Endothelial cell of umbilical vein (primary cell): ENCODE data around the gene SLC39A3. TPM values are rescaled to one million over a fixed set of nuclear protein-coding genes. Genes with fewer than 3 reads are reported as not detected.

ENCODE experiments used
- BruUV-seq: library from RNA; stranded (reverse); fragments of 400-500 nt; replicated peaks from 2 replicates; lab custom pipeline; 2021; lab: Mats Ljungman, UMichigan
- CTCF ChIA-PET: fragments of 300-600, 350-600 bp; sonication (Branson Sonifier 250); formaldehyde crosslinking; loops from one replicate; lab custom pipeline; 2021; ENCODE audit warnings: antibody characterized with exemption, inconsistent platforms; lab: Charles Lee
- POLR2A ChIA-PET: fragments of 300-600, 350-600 bp; sonication (Branson Sonifier 250); formaldehyde crosslinking; loops from one replicate; lab custom pipeline; 2021; ENCODE audit warnings: antibody characterized with exemption, inconsistent platforms; lab: Charles Lee
- DNase-seq: peaks from one replicate; pipeline ENCODE4 v3.0.0-alpha.2; 2011; ENCODE audit warnings: low read depth, low spot score
- FAIRE-seq: peaks from 2 replicates; lab custom pipeline; 2011; peaks lifted over from hg19 to GRCh38; lab: Jason Lieb, UNC
- H2AFZ ChIP-seq: 2 replicates; pipeline ENCODE4 v1.6.0; 2012; ENCODE audit warnings: low read depth, low read length, control low read depth, inconsistent platforms
- H3K27ac ChIP-seq: 2 replicates; pipeline ENCODE4 v1.5.1; 2011; ENCODE audit warnings: low read depth, mild to moderate bottlenecking, control low read depth, low read length, moderate library complexity; ENCODE audit not compliant: insufficient read depth
- H3K27me3 ChIP-seq, 2 experiments: 2 replicates each; pipeline versions ENCODE4 v1.6.0 to v1.6.1; 2011; ENCODE audit warnings: low read length in 2 of 2, mixed read lengths in 1 of 2; ENCODE audit not compliant: control insufficient read depth in 2 of 2, insufficient read depth in 2 of 2
- H3K36me3 ChIP-seq, 2 experiments: 2 replicates in 1 of 2; 3 replicates in 1 of 2; pipeline ENCODE4 v1.5.1; 2011; ENCODE audit warnings: low read length in 2 of 2, mild to moderate bottlenecking in 1 of 2, moderate library complexity in 1 of 2; ENCODE audit not compliant: control insufficient read depth in 2 of 2, insufficient read depth in 2 of 2; ENCODE audit errors: extremely low read depth in 1 of 2
- H3K4me1 ChIP-seq: 3 replicates; pipeline ENCODE4 v1.5.1; 2011; ENCODE audit warnings: mild to moderate bottlenecking, low read length; ENCODE audit not compliant: control insufficient read depth, insufficient read depth; ENCODE audit errors: extremely low read depth
- H3K4me2 ChIP-seq: 2 replicates; pipeline ENCODE4 v1.6.1; 2011; ENCODE audit warnings: low read length, control low read depth, mixed read lengths; ENCODE audit not compliant: insufficient read depth
- H3K4me3 ChIP-seq, 3 experiments: fragments of 200-600 bp in 1 of 3; sonication (generic), shearing (Covaris generic) in 1 of 3; replicated peaks in 1 of 3; 2 replicates each; pipeline ENCODE4 v1.5.1; 2011 to 2016; ENCODE audit warnings: control low read depth in 3 of 3, low read length in 3 of 3, mild to moderate bottlenecking in 2 of 3, inconsistent platforms in 1 of 3, low read depth in 1 of 3, moderate library complexity in 1 of 3; ENCODE audit not compliant: insufficient read depth in 1 of 3
- H3K79me2 ChIP-seq: 2 replicates; pipeline ENCODE4 v1.6.0; 2012; ENCODE audit warnings: low read length, inconsistent platforms; ENCODE audit not compliant: control insufficient read depth, insufficient read depth
- H3K9ac ChIP-seq: replicated peaks from 2 replicates; pipeline ENCODE3; 2011; ENCODE audit warnings: low read length, control low read depth; ENCODE audit not compliant: insufficient read depth; ENCODE audit errors: extremely low read depth
- H3K9me1 ChIP-seq: replicated peaks from 3 replicates; pipeline ENCODE4 v1.6.0; 2011; ENCODE audit warnings: mild to moderate bottlenecking, low read length; ENCODE audit not compliant: control insufficient read depth, insufficient read depth; ENCODE audit errors: extremely low read depth
- H3K9me3 ChIP-seq: replicated peaks from 2 replicates; pipeline ENCODE4 v1.5.1; 2012; ENCODE audit warnings: low read length, inconsistent platforms; ENCODE audit not compliant: control insufficient read depth, insufficient read depth
- H4K20me1 ChIP-seq: replicated peaks from 2 replicates; pipeline ENCODE3; 2011; ENCODE audit warnings: mild to moderate bottlenecking, low read length; ENCODE audit not compliant: control insufficient read depth, insufficient read depth; ENCODE audit errors: extremely low read depth
- EZH2 ChIP-seq: IDR thresholded peaks from 2 replicates; pipeline ENCODE4 v1.6.1; 2012; ENCODE audit warnings: borderline replicate concordance, low read depth, mild to moderate bottlenecking, moderate library complexity, low read length, inconsistent platforms; ENCODE audit not compliant: severe bottlenecking
- GATA2 ChIP-seq: IDR thresholded peaks from 2 replicates; pipeline ENCODE4 v1.7.0; 2011; ENCODE audit warnings: low read depth, mild to moderate bottlenecking, moderate library complexity, mixed read lengths, low read length; ENCODE audit not compliant: insufficient read length, insufficient read depth
- JUN ChIP-seq: IDR thresholded peaks from 2 replicates; pipeline ENCODE4 v1.6.1; 2011; ENCODE audit warnings: borderline replicate concordance, low read depth; ENCODE audit not compliant: insufficient read length, insufficient read depth
- MYC ChIP-seq: IDR thresholded peaks from one replicate; pipeline ENCODE4 v1.6.1; 2011; ENCODE audit warnings: mild to moderate bottlenecking, low read depth, low read length
- POLR2AphosphoS5 ChIP-seq: IDR thresholded peaks from 2 replicates; pipeline ENCODE4 v1.6.1; 2012; ENCODE audit warnings: low read depth, mild to moderate bottlenecking, control low read depth, low read length, moderate library complexity; ENCODE audit not compliant: insufficient read depth
- dilution Hi-C: fragments of 300-500 bp; cut with MboI; formaldehyde crosslinking; loops from one replicate; pipeline ENCODE4 v1.15.0; 2019; ENCODE audit warnings: low sequenced_read_pairs; ENCODE audit not compliant: extremely low pct_ligation_motif_present
- intact Hi-C: fragments of 100-400 bp; cut with micrococcal nuclease; formaldehyde crosslinking; loops from one replicate; pipeline ENCODE4 v1.10.0; 2022
- polyA plus RNA-seq, 4 experiments: library from polyadenylated mRNA; depleted of rRNA in 3 of 4; stranded (reverse) in 3 of 4; unstranded in 1 of 4; fragments of >200 nt; gene quantifications; 2 replicates each; pipeline versions ENCODE4 v1.2.1 to v1.2.3, GENCODE V29; 2011 to 2012; ENCODE audit warnings: missing spikeins in 1 of 4
- total RNA-seq: library from RNA; stranded (reverse); gene quantifications from 2 replicates; pipeline ENCODE4 v1.2.3, GENCODE V29; 2021
- TF ChIP-seq, protein P1 (sequence below), 2 donors: IDR thresholded peaks; 1 replicate in 1 of 2; 2 replicates in 1 of 2; pipeline ENCODE4 v1.5.1; 2011; ENCODE audit warnings: low read length in 2 of 2, mild to moderate bottlenecking in 2 of 2, moderate library complexity in 2 of 2, control low read depth in 1 of 2, inconsistent platforms in 1 of 2, low read depth in 1 of 2; ENCODE audit not compliant: insufficient read depth in 1 of 2; ENCODE audit errors: extremely low read depth in 1 of 2

SLC39A3 gene
- total and polyA plus RNA-seq, 2 donors (not counting 3 experiments of a cell fraction or from before 2014, with no cell fraction given), result 28.0 to 43.1 TPM

GRCh38 chr19:2782329-2782935 is 42.6 kb upstream of the SLC39A3 start:
- DNase-seq (peak; percentile 4), FAIRE-seq (peak; percentile 70)
- Histone ChIP-seq H2AFZ (peak overlapping the region; percentile 71), H3K27me3 (no peaks in the 10 kb centered on the region), H3K79me2 (peaks cover 74% of the 10 kb centered on the region), H3K4me1 (peaks cover 24% of the 10 kb centered on the region), H3K36me3 (no peaks in the 10 kb centered on the region), H3K9me3 (no peaks in the 10 kb centered on the region), H3K9ac (peak overlapping the region; percentile 92), H3K4me2 (peak overlapping the region; percentile 89), H4K20me1 (no peaks in the 10 kb centered on the region), H3K9me1 (no peaks in the 10 kb centered on the region), H3K4me3 (peak overlapping the region; percentile 83 to 89 (median 86)), H3K27ac (peak overlapping the region; percentile 84)
- intact Hi-C loops, result loop anchor here (2.0 kb wide), 1 partner anchor 36 kb away; the partner anchor contains the start of gene ZNF554
- dilution Hi-C loops, result no loop called here
- BruUV-seq, result no TSS peak
- TF ChIP-seq GATA2, result no peak
- no peak for TF ChIP-seq MYC
- no peak for TF ChIP-seq EZH2
- TF ChIP-seq POLR2AphosphoS5, result no peak
- TF ChIP-seq, protein P1, sequence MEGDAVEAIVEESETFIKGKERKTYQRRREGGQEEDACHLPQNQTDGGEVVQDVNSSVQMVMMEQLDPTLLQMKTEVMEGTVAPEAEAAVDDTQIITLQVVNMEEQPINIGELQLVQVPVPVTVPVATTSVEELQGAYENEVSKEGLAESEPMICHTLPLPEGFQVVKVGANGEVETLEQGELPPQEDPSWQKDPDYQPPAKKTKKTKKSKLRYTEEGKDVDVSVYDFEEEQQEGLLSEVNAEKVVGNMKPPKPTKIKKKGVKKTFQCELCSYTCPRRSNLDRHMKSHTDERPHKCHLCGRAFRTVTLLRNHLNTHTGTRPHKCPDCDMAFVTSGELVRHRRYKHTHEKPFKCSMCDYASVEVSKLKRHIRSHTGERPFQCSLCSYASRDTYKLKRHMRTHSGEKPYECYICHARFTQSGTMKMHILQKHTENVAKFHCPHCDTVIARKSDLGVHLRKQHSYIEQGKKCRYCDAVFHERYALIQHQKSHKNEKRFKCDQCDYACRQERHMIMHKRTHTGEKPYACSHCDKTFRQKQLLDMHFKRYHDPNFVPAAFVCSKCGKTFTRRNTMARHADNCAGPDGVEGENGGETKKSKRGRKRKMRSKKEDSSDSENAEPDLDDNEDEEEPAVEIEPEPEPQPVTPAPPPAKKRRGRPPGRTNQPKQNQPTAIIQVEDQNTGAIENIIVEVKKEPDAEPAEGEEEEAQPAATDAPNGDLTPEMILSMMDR (IDR thresholded peaks at IDR 0.05; ENCODE audit: extremely low read depth in 1 of 2, insufficient read depth in 1 of 2, low read depth in 1 of 2, low read length in 2 of 2), result no peak
- TF ChIP-seq JUN, result no peak
- ChIA-PET CTCF (interaction anchor here (0.6 to 1.5 kb wide), 4 partner anchors 36 to 261 kb away, joined by 3 to 5 read pairs (median 4); partner anchors contain the start of gene ZNF555), POLR2A (interaction anchor here (0.8 kb wide), 1 partner anchor 306 kb away, joined by 4 read pairs; the partner anchor contains the start of gene GADD45B)
